IMR-90 (cell line): ENCODE results near the gene NADK2. TPM values are rescaled to one million over a fixed set of nuclear protein-coding genes. Genes with fewer than 3 reads are reported as not detected.

Experiments used
- polyA plus RNA-seq, 3 experiments: library from polyadenylated mRNA; depleted of rRNA; stranded (reverse); fragments of >200 nt; gene quantifications; 2 replicates each; pipeline ENCODE4 v1.2.3, GENCODE V29; 2012; ENCODE audit warnings: low replicate concordance in 1 of 3
- total RNA-seq: library from RNA; depleted of rRNA; stranded (reverse); fragments of >200 nt; gene quantifications from 2 replicates; pipeline ENCODE4 v1.2.3, GENCODE V29; 2012
- TF ChIP-seq, protein P1 (sequence below): fragments of 150-350 bp; IDR thresholded peaks from 2 replicates; pipeline ENCODE4 v1.6.1; 2017; ENCODE audit warnings: mild to moderate bottlenecking, antibody characterized with exemption, low read length, low read depth

The NADK2 gene
- total and polyA plus RNA-seq, 2 of the 4 experiments (the other 2 are of a cell fraction) = 7.4 to 17.4 TPM

- TF ChIP-seq, protein P1, sequence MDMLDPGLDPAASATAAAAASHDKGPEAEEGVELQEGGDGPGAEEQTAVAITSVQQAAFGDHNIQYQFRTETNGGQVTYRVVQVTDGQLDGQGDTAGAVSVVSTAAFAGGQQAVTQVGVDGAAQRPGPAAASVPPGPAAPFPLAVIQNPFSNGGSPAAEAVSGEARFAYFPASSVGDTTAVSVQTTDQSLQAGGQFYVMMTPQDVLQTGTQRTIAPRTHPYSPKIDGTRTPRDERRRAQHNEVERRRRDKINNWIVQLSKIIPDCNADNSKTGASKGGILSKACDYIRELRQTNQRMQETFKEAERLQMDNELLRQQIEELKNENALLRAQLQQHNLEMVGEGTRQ = peak; percentile 38; the same call in 1 of the 2 replicates
These were observed 90.0 kb downstream of the NADK2 start, which contains the start of the genes LMBRD2 and SKP2 (continued) for GRCh38 chr5:36151434-36152323.
